Endothelial cell (in vitro differentiated cells): ENCODE results near the gene MFAP3. TPM values are rescaled to one million over a fixed set of nuclear protein-coding genes. Genes with fewer than 3 reads are reported as not detected.

ENCODE experiments used
- DNase-seq: peaks from one replicate; pipeline ENCODE4 v3.0.0; 2021; ENCODE audit warnings: low spot score
- H3K27ac Mint-ChIP-seq: one replicate; pipeline ENCODE4 v1.8.0; 2021; ENCODE audit warnings: mixed read lengths, inconsistent platforms; ENCODE audit not compliant: unreplicated experiment
- H3K27me3 Mint-ChIP-seq: one replicate; pipeline ENCODE4 v1.8.0; 2021; ENCODE audit warnings: mild to moderate bottlenecking, moderate library complexity, mixed read lengths, inconsistent platforms; ENCODE audit not compliant: unreplicated experiment
- H3K36me3 Mint-ChIP-seq: one replicate; pipeline ENCODE4 v1.8.0; 2021; ENCODE audit warnings: mild to moderate bottlenecking, low read depth, mixed read lengths, inconsistent platforms; ENCODE audit not compliant: unreplicated experiment
- H3K4me1 Mint-ChIP-seq: one replicate; pipeline ENCODE4 v1.8.0; 2021; ENCODE audit warnings: mild to moderate bottlenecking, mixed read lengths, inconsistent platforms; ENCODE audit not compliant: unreplicated experiment
- H3K4me3 Mint-ChIP-seq: one replicate; pipeline ENCODE4 v1.8.0; 2021; ENCODE audit warnings: mild to moderate bottlenecking, mixed read lengths, inconsistent platforms; ENCODE audit not compliant: unreplicated experiment
- H3K9me3 Mint-ChIP-seq: one replicate; pipeline ENCODE4 v1.8.0; 2021; ENCODE audit warnings: mixed read lengths, inconsistent platforms; ENCODE audit not compliant: unreplicated experiment
- CTCF ChIP-seq: fragments of 200-600 bp; sonication (generic); IDR thresholded peaks from one replicate; pipeline ENCODE4 v1.5.0; 2021; ENCODE audit warnings: antibody characterized with exemption; ENCODE audit not compliant: unreplicated experiment
- total RNA-seq: library from RNA; stranded (reverse); fragmentation: NEBNext Ultra II Directional; extraction: Animal tissue kit (Norgen Biotek cat#: 25700); gene quantifications from one replicate; pipeline ENCODE4 v1.2.1, GENCODE V29; 2021; ENCODE audit not compliant: unreplicated experiment

Gene MFAP3
- total RNA-seq, 1 donor from 2014 or later = 42.7 TPM

- H3K4me1 Mint-ChIP-seq = peaks cover 9% of the 10 kb centered on the region
- TF ChIP-seq CTCF = no peak
- no peak for DNase-seq
- H3K9me3 Mint-ChIP-seq = no peaks in the 10 kb centered on the region
- no peak overlapping the region for H3K27ac Mint-ChIP-seq
- H3K27me3 Mint-ChIP-seq = no peaks in the 10 kb centered on the region
- no peak overlapping the region for H3K4me3 Mint-ChIP-seq
- H3K36me3 Mint-ChIP-seq = peaks cover 1% of the 10 kb centered on the region
Measured at GRCh38 chr5:154058055-154059038, 19.6 kb downstream of the MFAP3 start.

GRCh38 chr5:154059039-154059430, 20.3 kb downstream of the MFAP3 start:
- DNase-seq = no peak
- Mint-ChIP-seq H3K4me3 (no peak overlapping the region), H3K4me1 (peaks cover 9% of the 10 kb centered on the region), H3K27me3 (no peaks in the 10 kb centered on the region), H3K36me3 (no peaks in the 10 kb centered on the region), H3K27ac (no peak overlapping the region), H3K9me3 (no peaks in the 10 kb centered on the region)
- no peak for TF ChIP-seq CTCF

- Mint-ChIP-seq H3K9me3 (no peaks in the 10 kb centered on the region), H3K27ac (no peak overlapping the region), H3K4me1 (peaks cover 9% of the 10 kb centered on the region), H3K27me3 (no peaks in the 10 kb centered on the region), H3K4me3 (no peak overlapping the region), H3K36me3 (no peaks in the 10 kb centered on the region)
- no peak for DNase-seq
- TF ChIP-seq CTCF = no peak
Measured at GRCh38 chr5:154059583-154059982, 20.8 kb downstream of the MFAP3 start.

GRCh38 chr5:154060606-154061005, 21.8 kb downstream of the MFAP3 start:
- no peak for TF ChIP-seq CTCF

GRCh38 chr5:154063372-154063771, 24.6 kb downstream of the MFAP3 start:
- no peaks in the 10 kb centered on the region for H3K9me3 Mint-ChIP-seq
- TF ChIP-seq CTCF = no peak
- H3K36me3 Mint-ChIP-seq = no peaks in the 10 kb centered on the region
- peaks cover 3% of the 10 kb centered on the region for H3K4me1 Mint-ChIP-seq
- no peak overlapping the region for H3K27ac Mint-ChIP-seq
- no peak for DNase-seq
- H3K4me3 Mint-ChIP-seq = no peak overlapping the region
- H3K27me3 Mint-ChIP-seq = no peaks in the 10 kb centered on the region

More at GRCh38 chr5:154060606-154061005, 21.8 kb downstream of the MFAP3 start:
- DNase-seq = no peak
- Mint-ChIP-seq H3K36me3 (no peaks in the 10 kb centered on the region), H3K4me1 (peaks cover 9% of the 10 kb centered on the region), H3K4me3 (no peak overlapping the region), H3K27me3 (no peaks in the 10 kb centered on the region), H3K27ac (no peak overlapping the region), H3K9me3 (no peaks in the 10 kb centered on the region)
